ENCODE results near the gene OR10X1.

OR10X1 gene, protein sequence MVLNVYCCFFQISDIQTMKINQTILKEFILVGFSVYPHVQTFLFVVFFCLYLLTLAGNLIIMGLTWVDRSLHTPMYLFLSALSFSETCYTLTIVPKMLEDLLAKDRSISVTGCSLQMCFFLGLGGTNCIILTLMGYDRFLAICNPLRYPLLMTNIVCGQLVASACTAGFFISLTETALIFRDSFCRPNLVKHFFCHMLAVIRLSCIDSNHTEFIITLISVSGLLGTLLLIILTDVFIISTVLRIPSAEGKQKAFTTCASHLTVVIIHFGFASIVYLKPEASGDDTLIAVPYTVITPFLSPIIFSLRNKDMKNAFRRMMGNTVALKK

DNA sequence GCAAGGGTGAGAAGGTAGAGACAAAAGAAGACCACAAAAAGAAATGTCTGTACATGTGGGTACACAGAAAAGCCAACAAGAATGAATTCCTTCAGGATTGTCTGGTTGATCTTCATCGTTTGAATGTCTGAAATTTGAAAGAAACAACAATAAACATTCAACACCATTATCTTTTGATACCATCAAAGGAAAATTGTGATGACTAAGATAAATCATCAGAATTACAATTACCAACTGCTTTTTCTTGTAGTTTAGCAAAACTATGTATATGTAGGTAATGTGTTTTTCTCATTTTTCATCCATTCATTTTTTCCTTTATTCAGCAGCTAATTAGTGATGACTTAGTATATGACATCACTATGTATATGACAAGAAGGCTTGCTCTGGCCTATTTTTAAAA is at the start of gene OR10X1:
OR10X1 (minus strand) TSS at position 167 of the 400 bp plus-strand sequence; CDS start at position 167, 0 bp downstream.
- FAIRE-seq: no peak

GRCh38 chr1:158613764-158614163 is 34.1 kb upstream of the OR10X1 start:
- FAIRE-seq: no peak

- no peak for FAIRE-seq
These were observed 32.2 kb upstream of the OR10X1 start for GRCh38 chr1:158611916-158612315.

DNA sequence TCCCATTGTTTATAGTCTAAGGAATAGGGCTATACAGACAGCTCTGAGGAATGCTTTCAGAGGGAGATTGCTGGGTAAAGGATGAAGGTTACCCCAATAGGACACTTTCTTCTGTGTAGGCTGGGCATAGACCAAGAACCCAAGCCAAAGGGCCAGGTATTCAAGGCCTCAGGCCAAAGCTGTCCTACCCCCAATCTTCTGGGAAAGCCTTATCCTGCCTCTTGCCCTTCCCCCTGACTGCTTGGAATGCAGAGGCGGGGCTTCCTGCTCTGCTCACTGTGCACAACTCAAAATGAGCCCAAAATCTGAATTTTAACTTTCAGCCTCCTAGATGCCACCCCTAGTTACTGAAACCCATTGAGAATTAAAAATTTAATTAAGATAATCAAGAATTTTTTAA is 27.6 kb upstream of the OR10X1 start:
- no peak for FAIRE-seq

DNA sequence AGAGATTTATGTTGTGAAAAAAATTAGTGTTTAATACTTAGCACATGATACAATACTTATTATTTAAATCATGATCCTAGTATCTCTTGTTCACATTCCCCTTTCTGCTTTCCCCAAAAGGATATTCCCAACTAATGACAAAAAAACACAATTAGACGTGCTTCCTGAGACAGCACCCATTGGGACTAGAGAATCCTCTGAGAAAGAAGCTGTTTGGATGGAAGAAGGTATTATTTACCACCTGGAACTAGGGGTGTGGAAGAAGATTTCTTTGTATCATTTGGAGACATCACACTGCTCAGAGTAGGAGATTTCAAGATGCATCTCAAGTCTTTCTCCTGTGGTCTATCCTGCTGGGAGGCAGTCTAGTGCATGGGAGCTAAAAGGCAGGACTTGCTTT is 25.3 kb upstream of the OR10X1 start, which contains the start of gene OR10Z1:
OR10Z1 (plus strand) TSS at position 301 of the 400 bp plus-strand sequence. CDS start 1,171 bp downstream, outside the sequence.
- FAIRE-seq: no peak

- no peak for FAIRE-seq
These were observed 21.0 kb upstream of the OR10X1 start for GRCh38 chr1:158600735-158601134.

GRCh38 chr1:158586942-158587341 is 7.2 kb upstream of the OR10X1 start:
- no peak for FAIRE-seq

- FAIRE-seq: no peak
These were observed 4.3 kb upstream of the OR10X1 start for GRCh38 chr1:158583962-158584361.

DNA sequence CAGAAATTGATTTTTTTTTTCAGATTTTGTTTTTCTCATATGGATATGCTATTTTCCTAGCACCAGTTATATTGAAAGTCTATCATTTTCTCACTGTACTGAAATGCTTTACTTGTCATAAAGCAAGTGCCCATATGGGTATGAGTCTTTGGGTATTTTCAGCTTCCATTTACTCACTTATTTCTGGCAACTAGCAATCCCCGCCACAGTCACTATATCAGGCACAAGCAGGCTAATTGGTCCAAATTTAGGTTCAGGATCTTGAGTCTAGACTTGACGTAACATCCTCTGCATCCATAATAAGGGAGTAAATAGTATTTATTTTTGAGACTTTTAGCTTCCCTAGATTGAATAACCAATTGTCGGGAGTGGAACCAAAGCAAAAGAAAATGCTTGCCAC is 2.1 kb downstream of the OR10X1 start:
- no peak for FAIRE-seq

DNA sequence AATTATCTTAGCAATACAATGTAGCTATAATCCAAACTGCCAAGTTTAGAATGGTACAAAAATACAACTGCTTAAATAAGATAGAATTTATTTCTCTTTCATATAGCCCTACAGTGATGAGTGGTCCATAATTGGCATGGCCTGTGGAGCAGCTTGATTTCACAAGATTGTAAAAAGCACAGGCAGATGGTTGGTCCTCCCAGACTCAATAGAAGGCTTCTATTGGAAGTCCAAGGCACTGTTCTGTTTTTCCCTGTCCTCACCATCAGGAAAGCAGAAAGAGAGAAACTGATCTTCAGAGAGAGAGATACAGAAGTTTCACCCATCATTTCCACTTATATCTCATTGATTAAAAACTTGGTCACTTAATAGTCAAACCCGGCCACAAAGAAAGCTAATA is 7.5 kb downstream of the OR10X1 start:
- FAIRE-seq: no peak

DNA sequence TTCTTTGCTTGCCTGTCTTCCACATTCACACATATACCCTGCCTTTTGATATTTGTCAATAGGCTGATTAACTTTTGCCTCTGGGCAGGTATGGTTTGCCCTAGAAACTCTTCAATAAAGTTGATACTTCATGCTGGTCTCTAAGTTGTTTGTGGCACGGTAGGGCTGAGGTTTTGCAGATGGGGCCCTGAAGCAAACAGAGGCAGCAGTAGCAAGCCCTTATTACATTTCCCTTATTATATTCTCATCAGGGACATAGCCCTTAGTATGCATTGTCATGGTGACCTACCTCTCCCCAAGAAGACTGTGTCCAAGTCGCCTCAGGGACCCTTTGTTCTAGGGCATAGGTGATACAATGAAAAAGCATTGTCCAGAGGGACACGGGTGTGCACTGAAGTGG is 9.2 kb downstream of the OR10X1 start, which contains the start of gene OR6P1:
OR6P1 (minus strand) TSS at position 101 of the 400 bp plus-strand sequence. CDS start 6,976 bp downstream, outside the sequence.
- no peak for FAIRE-seq

- no peak for FAIRE-seq
These were observed 15.1 kb downstream of the OR10X1 start for GRCh38 chr1:158564608-158565007.

DNA sequence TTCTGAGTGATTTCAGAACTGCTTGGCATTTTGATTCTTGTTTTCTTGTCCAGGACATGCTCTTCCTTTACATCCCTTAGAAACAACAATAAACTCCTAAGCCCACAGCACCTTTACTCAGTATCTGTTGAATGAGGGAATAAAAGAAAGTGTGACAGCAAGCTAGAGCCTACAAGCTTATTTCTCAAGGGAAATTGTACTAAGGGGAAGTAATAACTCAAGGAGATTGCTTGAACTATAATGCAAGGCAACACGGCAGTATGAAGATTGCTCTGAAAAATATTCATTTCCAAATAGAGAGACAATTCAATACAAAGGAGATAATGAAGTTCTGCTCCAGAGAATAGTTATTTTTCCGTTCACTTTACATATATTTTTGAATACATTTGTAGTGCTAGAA is 15.8 kb downstream of the OR10X1 start:
- no peak for FAIRE-seq

DNA sequence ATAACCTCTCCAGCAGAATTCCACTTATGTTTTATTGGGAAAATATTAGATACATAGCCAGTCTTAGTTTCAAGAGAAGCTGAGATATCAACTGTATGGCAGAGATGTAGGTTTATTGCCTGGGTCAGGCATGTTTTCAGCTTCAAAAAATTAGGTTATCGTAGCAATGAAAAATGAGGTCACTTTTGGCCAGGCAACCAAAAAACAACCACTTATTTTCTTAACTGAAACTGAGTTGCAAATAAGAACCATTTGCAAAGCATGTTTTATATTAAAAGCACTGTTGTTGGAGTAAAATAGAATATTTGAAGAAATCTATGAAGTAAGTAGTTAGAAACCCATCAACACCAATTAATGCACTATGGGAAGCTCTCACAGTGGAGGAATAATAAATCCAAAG is 20.0 kb downstream of the OR10X1 start:
- no peak for FAIRE-seq

DNA sequence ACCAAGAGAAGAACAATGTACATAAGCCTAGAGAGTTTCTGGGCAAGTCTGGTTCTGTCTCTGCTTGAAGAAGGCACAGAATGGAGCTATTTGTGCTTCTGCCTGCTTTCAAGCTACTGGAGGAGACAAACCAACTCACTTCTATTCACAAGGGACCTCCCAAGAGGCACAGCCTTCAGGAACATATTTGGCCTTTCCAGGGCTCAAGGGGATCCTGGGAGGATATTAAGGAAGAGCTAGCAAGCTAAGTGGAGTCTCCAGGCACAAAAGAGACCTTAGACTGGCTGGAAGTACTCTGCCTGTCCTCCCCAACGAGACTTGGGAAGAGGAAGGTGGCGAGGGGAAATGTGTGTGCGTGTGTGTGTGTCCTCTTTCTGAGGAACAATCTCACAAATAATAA is 25.3 kb downstream of the OR10X1 start, which contains the start of gene OR6Y1:
OR6Y1 (minus strand) TSS at position 54 of the 400 bp plus-strand sequence. CDS start 6,300 bp downstream, outside the sequence.
- FAIRE-seq: no peak

DNA sequence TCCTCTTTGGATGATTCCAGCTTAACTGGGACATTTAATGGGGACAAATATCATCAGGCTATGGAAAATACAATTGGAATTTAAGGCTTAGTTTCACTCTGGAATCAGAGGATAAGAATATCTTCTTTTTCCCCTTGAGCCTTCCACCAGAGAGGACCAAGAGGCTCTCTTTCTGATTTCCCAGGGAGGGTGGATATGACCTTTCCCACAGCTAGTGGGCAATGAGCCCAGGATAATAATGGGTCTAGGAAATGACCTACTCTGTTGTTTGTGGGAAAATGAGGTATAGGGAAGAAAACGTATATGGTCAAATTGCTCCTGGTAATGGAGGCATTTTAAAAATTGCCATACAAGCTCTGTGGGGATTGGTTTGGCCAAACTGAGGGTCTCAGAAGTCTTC is 27.4 kb downstream of the OR10X1 start:
- no peak for FAIRE-seq

DNA sequence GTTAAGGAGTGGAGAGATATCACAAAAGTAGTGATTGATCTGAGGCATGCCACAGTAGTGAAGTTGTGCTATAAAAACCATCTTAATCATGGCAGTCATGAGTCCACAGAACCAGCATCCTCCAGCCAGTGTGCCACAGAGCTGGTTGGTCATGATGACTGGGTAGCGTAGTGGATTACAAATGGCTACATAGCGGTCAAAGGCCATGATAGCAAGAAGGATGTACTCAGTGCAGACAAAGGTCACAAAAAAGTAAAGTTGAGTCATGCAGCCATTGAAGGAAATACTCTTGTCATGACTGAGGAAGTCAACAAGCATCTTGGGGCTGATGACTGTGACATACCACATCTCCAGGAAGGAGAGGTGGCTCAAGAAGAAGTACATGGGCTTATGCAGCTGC is 32.2 kb downstream of the OR10X1 start:
- no peak for FAIRE-seq

GRCh38 chr1:158537609-158538008 is 42.1 kb downstream of the OR10X1 start:
- no peak for FAIRE-seq

- no peak for FAIRE-seq
These were observed 45.2 kb downstream of the OR10X1 start for GRCh38 chr1:158534496-158534895.

Data from endometrium (tissue), 2 donors.